IMR-90 (cell line): ENCODE results near the gene ZFPL1. TPM values are rescaled to one million over a fixed set of nuclear protein-coding genes. Genes with fewer than 3 reads are reported as not detected.

Experiments
- ATAC-seq: fragments of 200-7000 bp; cut with Tn5 transposase; 2 replicates; pipeline ENCODE4 v1.9.1; 2020; ENCODE audit warnings: low read depth, mild to moderate bottlenecking, moderate library complexity
- BruUV-seq: library from RNA; stranded (reverse); fragments of 400-500 nt; replicated peaks from 2 replicates; lab custom pipeline; 2021; lab: Mats Ljungman, UMichigan
- CTCF ChIA-PET: fragments of 300-600 bp; formaldehyde crosslinking; extraction: SDS; loops from one replicate; lab custom pipeline; 2021; ENCODE audit warnings: antibody characterized with exemption; lab: Yijun Ruan, JAX
- POLR2A ChIA-PET: fragments of 300-600 bp; sonication (Branson Sonifier 250); formaldehyde crosslinking; loops from one replicate; lab custom pipeline; 2022; ENCODE audit warnings: antibody characterized with exemption; ENCODE audit not compliant: unreplicated experiment; lab: Charles Lee
- DNase-seq: peaks from one replicate; pipeline ENCODE4 v3.0.0; 2013
- H2AFZ ChIP-seq: replicated peaks from 2 replicates; pipeline ENCODE3; 2013; ENCODE audit warnings: low read length, mild to moderate bottlenecking; ENCODE audit not compliant: poor library complexity
- H2AK5ac ChIP-seq: 2 replicates; pipeline ENCODE4 v1.6.1; 2013; ENCODE audit warnings: low read depth, low read length, inconsistent platforms
- H2AK9ac ChIP-seq: replicated peaks from 2 replicates; pipeline ENCODE3; 2013; ENCODE audit warnings: mild to moderate bottlenecking, low read depth, low read length, moderate library complexity; ENCODE audit not compliant: poor library complexity
- H2BK120ac ChIP-seq: 2 replicates; pipeline ENCODE4 v1.6.1; 2013; ENCODE audit warnings: low read depth, low read length, inconsistent platforms
- H2BK15ac ChIP-seq: 3 replicates; pipeline ENCODE4 v1.6.1; 2013; ENCODE audit warnings: low read depth, low read length, inconsistent platforms
- H2BK20ac ChIP-seq: 2 replicates; pipeline ENCODE4 v1.6.1; 2013; ENCODE audit warnings: low read depth, mild to moderate bottlenecking, inconsistent platforms, low read length, moderate library complexity
- H2BK5ac ChIP-seq: 2 replicates; pipeline ENCODE4 v1.6.1; 2013; ENCODE audit warnings: mild to moderate bottlenecking, low read depth, low read length, inconsistent platforms; ENCODE audit not compliant: poor library complexity, severe bottlenecking
- H3K14ac ChIP-seq: replicated peaks from 2 replicates; pipeline ENCODE4 v1.6.1; 2013; ENCODE audit warnings: low read depth, low read length, inconsistent platforms
- H3K18ac ChIP-seq: 2 replicates; pipeline ENCODE4 v1.6.1; 2013; ENCODE audit warnings: low read depth, low read length, control low read depth
- H3K23ac ChIP-seq: 2 replicates; pipeline ENCODE4 v1.6.1; 2013; ENCODE audit warnings: low read depth, low read length, inconsistent platforms
- H3K27ac ChIP-seq: 2 replicates; pipeline ENCODE4 v1.5.1; 2013; ENCODE audit warnings: mild to moderate bottlenecking, control low read depth, low read length; ENCODE audit not compliant: insufficient read depth
- H3K27me3 ChIP-seq: 2 replicates; pipeline ENCODE4 v1.6.1; 2013; ENCODE audit warnings: low read length; ENCODE audit not compliant: control insufficient read depth, insufficient read depth
- H3K36me3 ChIP-seq: 2 replicates; pipeline ENCODE4 v1.6.1; 2013; ENCODE audit warnings: low read length, mixed read lengths; ENCODE audit not compliant: control insufficient read depth, insufficient read depth
- H3K4ac ChIP-seq: 2 replicates; pipeline ENCODE4 v1.6.1; 2013; ENCODE audit warnings: low read depth, low read length, inconsistent platforms
- H3K4me1 ChIP-seq: 2 replicates; pipeline ENCODE4 v1.6.1; 2013; ENCODE audit warnings: low read length, mixed read lengths; ENCODE audit not compliant: control insufficient read depth, insufficient read depth
- H3K4me2 ChIP-seq: 2 replicates; pipeline ENCODE4 v1.6.1; 2013; ENCODE audit warnings: low read depth, mild to moderate bottlenecking, control low read depth, low read length, moderate library complexity
- H3K4me3 ChIP-seq: 2 replicates; pipeline ENCODE4 v1.5.1; 2013; ENCODE audit warnings: low read depth, mild to moderate bottlenecking, control low read depth, low read length, moderate library complexity; ENCODE audit not compliant: insufficient read depth
- H3K56ac ChIP-seq: 2 replicates; pipeline ENCODE4 v1.6.1; 2013; ENCODE audit warnings: low read length, inconsistent platforms; ENCODE audit not compliant: insufficient read depth; ENCODE audit errors: extremely low read depth
- H3K79me1 ChIP-seq, 2 experiments: 2 replicates each; pipeline ENCODE4 v1.6.1; 2013; ENCODE audit warnings: low read length in 2 of 2, inconsistent platforms in 1 of 2, low read depth in 1 of 2
- H3K9ac ChIP-seq: 2 replicates; pipeline ENCODE4 v1.6.1; 2013; ENCODE audit warnings: low read depth, low read length, control low read depth
- H3K9me1 ChIP-seq: 2 replicates; pipeline ENCODE4 v1.6.1; 2013; ENCODE audit warnings: low read length, inconsistent platforms; ENCODE audit not compliant: insufficient read depth
- H3K9me3 ChIP-seq: 2 replicates; pipeline ENCODE4 v1.6.1; 2013; ENCODE audit warnings: low read length; ENCODE audit not compliant: control insufficient read depth, insufficient read depth
- H4K20me1 ChIP-seq: 2 replicates; pipeline ENCODE4 v1.6.1; 2013; ENCODE audit warnings: low read length, inconsistent platforms; ENCODE audit not compliant: insufficient read depth
- H4K5ac ChIP-seq: 2 replicates; pipeline ENCODE4 v1.6.1; 2013; ENCODE audit warnings: mild to moderate bottlenecking, low read depth, low read length, control low read depth
- H4K8ac ChIP-seq, 2 experiments: 2 replicates each; pipeline ENCODE4 v1.6.1; 2013; ENCODE audit warnings: low read depth in 2 of 2, low read length in 2 of 2, control low read depth in 1 of 2, inconsistent platforms in 1 of 2
- H4K91ac ChIP-seq: 2 replicates; pipeline ENCODE4 v1.6.1; 2013; ENCODE audit warnings: low read depth, low read length, inconsistent platforms; ENCODE audit not compliant: insufficient read depth
- CEBPB ChIP-seq: IDR thresholded peaks from 2 replicates; pipeline ENCODE4 v1.6.1; 2012; ENCODE audit warnings: low read depth, low read length, improper control_type of control experiment
- ELK1 ChIP-seq: fragments of 150-350 bp; IDR thresholded peaks from 2 replicates; pipeline ENCODE4 v1.6.1; 2016; ENCODE audit warnings: low read depth, mild to moderate bottlenecking, low read length, moderate library complexity, borderline replicate concordance
- FOS ChIP-seq: fragments of 150-350 bp; IDR thresholded peaks from 2 replicates; pipeline ENCODE4 v1.6.1; 2016; ENCODE audit warnings: low read depth, low read length
- MAFK ChIP-seq: IDR thresholded peaks from 2 replicates; pipeline ENCODE4 v1.6.1; 2012; ENCODE audit warnings: low read depth, low read length, improper control_type of control experiment
- MXI1 ChIP-seq: IDR thresholded peaks from 2 replicates; pipeline ENCODE4 v1.6.1; 2012; ENCODE audit warnings: low read depth, mild to moderate bottlenecking, low read length, moderate library complexity, borderline replicate concordance
- NFE2L2 ChIP-seq: fragments of 150-350 bp; IDR thresholded peaks from 2 replicates; pipeline ENCODE4 v1.6.1; 2016; ENCODE audit warnings: low read depth, mild to moderate bottlenecking, low read length
- POLR2A ChIP-seq: IDR thresholded peaks from 2 replicates; pipeline ENCODE4 v1.6.1; 2012; ENCODE audit warnings: mild to moderate bottlenecking, low read depth, low read length
- RAD21 ChIP-seq: IDR thresholded peaks from 2 replicates; pipeline ENCODE4 v1.6.1; 2012; ENCODE audit warnings: low read length, improper control_type of control experiment
- RFX5 ChIP-seq: IDR thresholded peaks from 2 replicates; pipeline ENCODE4 v1.8.0; 2012; ENCODE audit warnings: low read depth, mild to moderate bottlenecking, low read length, moderate library complexity
- WGBS, 2 experiments: methylation state at CpG; one replicate each; pipeline versions ENCODE4 v1.1.5 to v1.1.7; 2013; ENCODE audit warnings: missing lambda C conversion rate in 2 of 2; ENCODE audit not compliant: insufficient read length in 1 of 2; ENCODE audit errors: extremely low coverage in 2 of 2; 5-methylcytosine and 5-hydroxymethylcytosine counted together
- dilution Hi-C: fragments of 300-500 bp; cut with HindIII; formaldehyde crosslinking; loops from one replicate; pipeline ENCODE4 v1.14.3; 2018; ENCODE audit warnings: low sequenced_read_pairs; ENCODE audit not compliant: unreplicated experiment
- in situ Hi-C: fragments of 300-500 bp; cut with MboI; formaldehyde crosslinking; loops from 3 replicates; pipeline ENCODE4 v1.14.3; 2019; ENCODE audit warnings: low sequenced_read_pairs, inconsistent platforms, mixed read lengths
- intact Hi-C: fragments of 100-400 bp; cut with micrococcal nuclease; formaldehyde crosslinking; loops from 2 replicates; pipeline ENCODE4 v1.10.0; 2022
- polyA plus RNA-seq, 3 experiments: library from polyadenylated mRNA; depleted of rRNA; stranded (reverse); fragments of >200 nt; gene quantifications; 2 replicates each; pipeline ENCODE4 v1.2.3, GENCODE V29; 2012; ENCODE audit warnings: low replicate concordance in 1 of 3
- total RNA-seq: library from RNA; depleted of rRNA; stranded (reverse); fragments of >200 nt; gene quantifications from 2 replicates; pipeline ENCODE4 v1.2.3, GENCODE V29; 2012
- TF ChIP-seq, protein P1 (sequence below): fragments of 150-350 bp; IDR thresholded peaks from 2 replicates; pipeline ENCODE4 v1.6.1; 2017; ENCODE audit warnings: mild to moderate bottlenecking, antibody characterized with exemption, low read length, low read depth

The ZFPL1 gene
- total and polyA plus RNA-seq, 2 of the 4 experiments (the other 2 are of a cell fraction), result 24.0 to 67.5 TPM

- dilution Hi-C loops (no loop called here), in situ Hi-C loops (no loop called here), intact Hi-C loops (no loop called here)
- H2BK5ac ChIP-seq, result no peak overlapping the region
- no peak overlapping the region for H3K14ac ChIP-seq
- POLR2A ChIA-PET, result no interaction called here
- H2BK15ac ChIP-seq, result no peak overlapping the region
- H3K79me1 ChIP-seq, result peaks cover 17 to 37% of the 10 kb centered on the region in 2 experiments
- H2BK120ac ChIP-seq, result no peak overlapping the region
- no peak overlapping the region for H3K4me3 ChIP-seq
- H4K91ac ChIP-seq, result no peak overlapping the region
- no peak overlapping the region for H3K23ac ChIP-seq
- no peak overlapping the region for H3K4ac ChIP-seq
- H2BK20ac ChIP-seq, result no peak overlapping the region
- no peak overlapping the region for H2AK5ac ChIP-seq
- H4K8ac ChIP-seq, result no peak overlapping the region
- H3K4me2 ChIP-seq, result no peak overlapping the region
- H4K20me1 ChIP-seq, result peaks cover 5% of the 10 kb centered on the region; the same call in 1 of the 2 replicates
- WGBS, 2 experiments, result 87% methylated on average over 3 of the region's 7 CpGs; no CpG with 5 or more reads in 1 of the 2 experiments
- no peaks in the 10 kb centered on the region for H3K27me3 ChIP-seq
- no peak for DNase-seq
- ATAC-seq, result no peak
- H3K18ac ChIP-seq, result no peak overlapping the region
- H4K5ac ChIP-seq, result no peak overlapping the region
- H3K9me3 ChIP-seq, result no peaks in the 10 kb centered on the region
- H3K4me1 ChIP-seq, result no peaks in the 10 kb centered on the region
- peaks cover 13% of the 10 kb centered on the region for H3K36me3 ChIP-seq
- CTCF ChIA-PET, result interaction anchor here (0.7 kb wide), 1 partner anchor 13 kb away, joined by 8 read pairs; the partner anchor contains the start of gene NAALADL1
- no peak overlapping the region for H3K27ac ChIP-seq
- H3K9ac ChIP-seq, result no peak overlapping the region
- no peak overlapping the region for H2AFZ ChIP-seq
- no peak overlapping the region for H3K56ac ChIP-seq
- BruUV-seq, result no TSS peak
- no peak overlapping the region for H2AK9ac ChIP-seq
- H3K9me1 ChIP-seq, result peaks cover 13% of the 10 kb centered on the region; the same call in 1 of the 2 replicates
- TF ChIP-seq RFX5, result no peak
- TF ChIP-seq POLR2A, result no peak
- TF ChIP-seq ELK1, result no peak
- TF ChIP-seq MAFK, result no peak
- no peak for TF ChIP-seq NFE2L2
- no peak for TF ChIP-seq RAD21
- no peak for TF ChIP-seq FOS
- no peak for TF ChIP-seq MXI1
- no peak for TF ChIP-seq CEBPB
- TF ChIP-seq, protein P1, sequence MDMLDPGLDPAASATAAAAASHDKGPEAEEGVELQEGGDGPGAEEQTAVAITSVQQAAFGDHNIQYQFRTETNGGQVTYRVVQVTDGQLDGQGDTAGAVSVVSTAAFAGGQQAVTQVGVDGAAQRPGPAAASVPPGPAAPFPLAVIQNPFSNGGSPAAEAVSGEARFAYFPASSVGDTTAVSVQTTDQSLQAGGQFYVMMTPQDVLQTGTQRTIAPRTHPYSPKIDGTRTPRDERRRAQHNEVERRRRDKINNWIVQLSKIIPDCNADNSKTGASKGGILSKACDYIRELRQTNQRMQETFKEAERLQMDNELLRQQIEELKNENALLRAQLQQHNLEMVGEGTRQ, result no peak
Observed at GRCh38 chr11:65045728-65046127, 38.3 kb upstream of the ZFPL1 start.
